Neural progenitor cell (in vitro differentiated cells): Measurements from ENCODE around the gene MAGED2. TPM values are rescaled to one million over a fixed set of nuclear protein-coding genes. Genes with fewer than 3 reads are reported as not detected.
"Not testable (repeated sequence)": the region's sequence is repeated elsewhere in the genome, so short reads cannot be mapped to it uniquely, and the experiment has no call there.

Experiments
- DNase-seq: peaks from one replicate; pipeline ENCODE4 v3.0.0-alpha.2; 2016; ENCODE audit warnings: low spot score
- H2AFZ ChIP-seq: fragments of 200-600 bp; sonication (generic); replicated peaks from 2 replicates; pipeline ENCODE4 v1.6.1; 2016; ENCODE audit warnings: antibody characterized with exemption
- H3F3A ChIP-seq: fragments of 200-600 bp; sonication (generic); 2 replicates; pipeline ENCODE4 v1.6.1; 2016; ENCODE audit warnings: antibody characterized with exemption, low read depth
- H3K27ac ChIP-seq: fragments of 200-600 bp; sonication (generic); 2 replicates; pipeline ENCODE4 v1.5.1; 2016; ENCODE audit warnings: mild to moderate bottlenecking
- H3K27me3 ChIP-seq: fragments of 200-600 bp; sonication (generic); 2 replicates; pipeline ENCODE4 v1.6.1; 2016; ENCODE audit warnings: mild to moderate bottlenecking, moderate library complexity
- H3K36me3 ChIP-seq: fragments of 200-600 bp; sonication (generic); 2 replicates; pipeline ENCODE4 v1.5.1; 2016
- H3K4me1 ChIP-seq: fragments of 200-600 bp; sonication (generic); 2 replicates; pipeline ENCODE4 v1.6.1; 2016; ENCODE audit warnings: mixed run types
- H3K4me2 ChIP-seq: fragments of 200-600 bp; sonication (generic); 2 replicates; pipeline ENCODE4 v1.6.1; 2016
- H3K4me3 ChIP-seq: fragments of 200-600 bp; sonication (generic); 2 replicates; pipeline ENCODE4 v1.5.1; 2016
- H3K79me2 ChIP-seq: fragments of 200-600 bp; sonication (generic); 2 replicates; pipeline ENCODE4 v1.6.1; 2016; ENCODE audit warnings: low read depth
- H3K9ac ChIP-seq: fragments of 200-600 bp; sonication (generic); 2 replicates; pipeline ENCODE4 v1.6.1; 2016
- H3K9me3 ChIP-seq: fragments of 200-600 bp; sonication (generic); 2 replicates; pipeline ENCODE4 v1.5.1; 2016; ENCODE audit warnings: low read depth
- H4K20me1 ChIP-seq: fragments of 200-600 bp; sonication (generic); 2 replicates; pipeline ENCODE4 v1.6.1; 2016; ENCODE audit warnings: low read depth
- H3K27ac Mint-ChIP-seq: 3 replicates; pipeline ENCODE4 v1.8.0; 2021; ENCODE audit warnings: mixed read lengths
- H3K27me3 Mint-ChIP-seq: 2 replicates; pipeline ENCODE4 v1.8.0; 2022; ENCODE audit warnings: low read depth, mild to moderate bottlenecking, inconsistent platforms, moderate library complexity, mixed read lengths; ENCODE audit not compliant: insufficient read depth
- H3K36me3 Mint-ChIP-seq: 3 replicates; pipeline ENCODE4 v1.8.0; 2021; ENCODE audit warnings: mixed read lengths
- H3K4me1 Mint-ChIP-seq: 3 replicates; pipeline ENCODE4 v1.8.0; 2021; ENCODE audit warnings: mixed read lengths
- H3K4me3 Mint-ChIP-seq: 3 replicates; pipeline ENCODE4 v1.8.0; 2021; ENCODE audit warnings: mild to moderate bottlenecking, moderate library complexity, mixed read lengths
- H3K9me3 Mint-ChIP-seq: 3 replicates; pipeline ENCODE4 v1.8.0; 2020; ENCODE audit warnings: mixed read lengths
- EZH2 ChIP-seq: fragments of 200-600 bp; sonication (generic); IDR thresholded peaks from 2 replicates; pipeline ENCODE4 v1.6.1; 2017; ENCODE audit warnings: antibody characterized with exemption, mild to moderate bottlenecking, moderate library complexity
- EZH2phosphoT487 ChIP-seq: fragments of 200-600 bp; sonication (generic); IDR thresholded peaks from 2 replicates; pipeline ENCODE4 v1.6.1; 2017; ENCODE audit warnings: antibody characterized with exemption
- small RNA-seq: library from RNA; depleted of rRNA; stranded (forward); fragments of <200 nt; gene quantifications from one replicate; pipeline ENCODE3, GENCODE V24; 2015
- total RNA-seq: library from RNA; depleted of rRNA; stranded (reverse); fragments of >200 nt; gene quantifications from 2 replicates; pipeline ENCODE4 v1.2.3, GENCODE V29; 2015; ENCODE audit warnings: low replicate concordance
- TF ChIP-seq, protein P1 (sequence below): fragments of 200-600 bp; sonication (generic); IDR thresholded peaks from 2 replicates; pipeline ENCODE4 v1.5.1; 2017; ENCODE audit warnings: antibody characterized with exemption, mild to moderate bottlenecking

Gene MAGED2
- total RNA-seq, 1 donor from 2014 or later: 255 TPM

DNA sequence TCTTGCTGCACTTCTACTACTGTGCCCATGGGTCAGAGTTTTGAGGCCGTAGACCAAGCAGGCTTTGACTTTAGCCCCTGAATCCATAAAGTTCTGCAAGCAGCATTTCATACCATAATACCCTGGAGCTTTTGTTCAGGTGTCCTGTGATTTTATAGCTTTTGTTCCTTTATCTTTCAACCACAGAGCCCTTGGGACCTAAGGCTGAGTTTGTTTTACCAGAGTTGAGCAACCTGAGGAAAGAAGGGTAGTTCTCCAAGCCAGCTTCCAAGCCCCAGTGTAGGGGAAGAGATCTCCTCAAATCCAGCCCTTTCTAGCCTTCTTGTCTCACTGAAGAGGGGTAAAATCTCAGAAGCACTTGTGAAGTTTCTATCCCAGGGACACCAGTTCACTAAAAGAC is 35.1 kb downstream of the MAGED2 start:
- peaks cover 15% of the 10 kb centered on the region for H3K4me1 Mint-ChIP-seq
- H4K20me1 ChIP-seq: no peaks in the 10 kb centered on the region
- no peak overlapping the region for H3K4me3 ChIP-seq
- H3K9me3 ChIP-seq: no peaks in the 10 kb centered on the region
- no peak overlapping the region for H3K9ac ChIP-seq
- H3K79me2 ChIP-seq: no peaks in the 10 kb centered on the region
- no peak overlapping the region for H3K27ac ChIP-seq
- no peaks in the 10 kb centered on the region for H3K36me3 Mint-ChIP-seq
- H3K27me3 ChIP-seq: no peaks in the 10 kb centered on the region
- H3K9me3 Mint-ChIP-seq: no peaks in the 10 kb centered on the region
- H3K27me3 Mint-ChIP-seq: no peaks in the 10 kb centered on the region
- DNase-seq: no peak
- TF ChIP-seq EZH2phosphoT487: no peak
- H3K4me2 ChIP-seq: no peak overlapping the region
- no peak overlapping the region for H3K27ac Mint-ChIP-seq
- H3K36me3 ChIP-seq: no peaks in the 10 kb centered on the region
- H3F3A ChIP-seq: peaks cover 5% of the 10 kb centered on the region
- peaks cover 11% of the 10 kb centered on the region for H3K4me1 ChIP-seq
- no peak overlapping the region for H3K4me3 Mint-ChIP-seq
- H2AFZ ChIP-seq: no peak overlapping the region

DNA sequence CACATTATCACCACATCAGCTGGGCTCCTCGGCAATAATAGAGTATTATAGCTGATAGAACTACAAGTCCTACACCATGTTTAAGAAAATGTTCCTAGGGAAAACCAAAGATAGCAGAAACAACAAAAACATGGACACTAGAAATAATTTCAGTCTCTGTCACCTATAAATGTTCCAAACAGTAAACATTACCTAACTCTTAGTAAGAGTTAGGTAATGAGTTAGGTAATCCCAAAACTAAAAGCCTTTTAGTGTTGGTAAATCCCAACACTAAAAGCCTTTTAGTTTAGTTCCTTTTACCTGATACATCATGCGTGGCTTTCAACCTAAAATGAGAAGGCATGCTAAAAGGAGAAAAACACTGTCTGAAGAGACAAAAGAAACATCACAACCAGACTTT is 35.5 kb downstream of the MAGED2 start:
- H3K79me2 ChIP-seq: no peaks in the 10 kb centered on the region
- H3K4me2 ChIP-seq: no peak overlapping the region
- H3K4me3 ChIP-seq: no peak overlapping the region
- no peak for DNase-seq
- no peak overlapping the region for H2AFZ ChIP-seq
- H3K9me3 Mint-ChIP-seq: peaks cover 3% of the 10 kb centered on the region
- H3K27ac Mint-ChIP-seq: no peak overlapping the region
- peaks cover 11% of the 10 kb centered on the region for H3K4me1 ChIP-seq
- no peak overlapping the region for H3K27ac ChIP-seq
- H3K27me3 ChIP-seq: no peaks in the 10 kb centered on the region
- no peaks in the 10 kb centered on the region for H4K20me1 ChIP-seq
- H3K4me3 Mint-ChIP-seq: no peak overlapping the region
- H3K36me3 Mint-ChIP-seq: no peaks in the 10 kb centered on the region
- TF ChIP-seq, protein P1, sequence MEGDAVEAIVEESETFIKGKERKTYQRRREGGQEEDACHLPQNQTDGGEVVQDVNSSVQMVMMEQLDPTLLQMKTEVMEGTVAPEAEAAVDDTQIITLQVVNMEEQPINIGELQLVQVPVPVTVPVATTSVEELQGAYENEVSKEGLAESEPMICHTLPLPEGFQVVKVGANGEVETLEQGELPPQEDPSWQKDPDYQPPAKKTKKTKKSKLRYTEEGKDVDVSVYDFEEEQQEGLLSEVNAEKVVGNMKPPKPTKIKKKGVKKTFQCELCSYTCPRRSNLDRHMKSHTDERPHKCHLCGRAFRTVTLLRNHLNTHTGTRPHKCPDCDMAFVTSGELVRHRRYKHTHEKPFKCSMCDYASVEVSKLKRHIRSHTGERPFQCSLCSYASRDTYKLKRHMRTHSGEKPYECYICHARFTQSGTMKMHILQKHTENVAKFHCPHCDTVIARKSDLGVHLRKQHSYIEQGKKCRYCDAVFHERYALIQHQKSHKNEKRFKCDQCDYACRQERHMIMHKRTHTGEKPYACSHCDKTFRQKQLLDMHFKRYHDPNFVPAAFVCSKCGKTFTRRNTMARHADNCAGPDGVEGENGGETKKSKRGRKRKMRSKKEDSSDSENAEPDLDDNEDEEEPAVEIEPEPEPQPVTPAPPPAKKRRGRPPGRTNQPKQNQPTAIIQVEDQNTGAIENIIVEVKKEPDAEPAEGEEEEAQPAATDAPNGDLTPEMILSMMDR: no peak
- TF ChIP-seq EZH2 (no peak), EZH2phosphoT487 (no peak)
- H3F3A ChIP-seq: peaks cover 5% of the 10 kb centered on the region
- H3K4me1 Mint-ChIP-seq: peaks cover 15% of the 10 kb centered on the region
- no peak overlapping the region for H3K9ac ChIP-seq
- no peaks in the 10 kb centered on the region for H3K9me3 ChIP-seq
- no peaks in the 10 kb centered on the region for H3K27me3 Mint-ChIP-seq
- no peaks in the 10 kb centered on the region for H3K36me3 ChIP-seq

GRCh38 chrX:54847700-54848099 is 40.2 kb downstream of the MAGED2 start:
- not testable (repeated sequence) for H3F3A ChIP-seq, H3K9me3 ChIP-seq, H3K27me3 ChIP-seq, H3K4me3 Mint-ChIP-seq, H3K9ac ChIP-seq, H3K79me2 ChIP-seq, H2AFZ ChIP-seq, H3K27me3 Mint-ChIP-seq, H3K27ac ChIP-seq, H3K36me3 Mint-ChIP-seq, H3K4me1 Mint-ChIP-seq, DNase-seq, H3K36me3 ChIP-seq, H3K27ac Mint-ChIP-seq, H4K20me1 ChIP-seq, H3K4me3 ChIP-seq, H3K4me2 ChIP-seq, H3K9me3 Mint-ChIP-seq, H3K4me1 ChIP-seq

DNA sequence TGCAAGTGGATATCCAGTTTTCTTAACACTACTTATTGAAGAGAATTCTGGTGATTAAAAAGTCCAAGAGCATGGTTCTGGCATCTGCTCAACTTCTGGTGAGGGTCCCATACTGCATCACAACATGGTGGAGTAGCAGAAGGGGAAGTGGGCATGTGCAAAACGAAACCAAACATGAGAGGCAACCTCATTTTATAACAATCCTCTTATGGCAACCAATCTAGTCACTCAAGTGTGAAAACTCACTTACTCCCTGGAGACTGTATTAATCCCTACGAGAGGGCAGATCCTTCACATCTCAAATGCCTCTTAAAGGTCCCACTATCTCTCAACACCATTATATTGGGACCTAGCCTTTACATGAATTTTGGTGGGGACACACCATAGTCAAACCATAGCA is 57.7 kb downstream of the MAGED2 start:
- DNase-seq: no peak
- H3K27me3 ChIP-seq: no peaks in the 10 kb centered on the region
- H3K27me3 Mint-ChIP-seq: no peaks in the 10 kb centered on the region
- H3K4me3 ChIP-seq: no peak overlapping the region
- H2AFZ ChIP-seq: no peak overlapping the region
- no peaks in the 10 kb centered on the region for H3K36me3 Mint-ChIP-seq
- no peaks in the 10 kb centered on the region for H4K20me1 ChIP-seq
- no peaks in the 10 kb centered on the region for H3K4me1 Mint-ChIP-seq
- no peaks in the 10 kb centered on the region for H3K4me1 ChIP-seq
- no peaks in the 10 kb centered on the region for H3K79me2 ChIP-seq
- TF ChIP-seq EZH2 (no peak), EZH2phosphoT487 (no peak)
- TF ChIP-seq, protein P1: no peak
- H3F3A ChIP-seq: no peaks in the 10 kb centered on the region
- no peaks in the 10 kb centered on the region for H3K36me3 ChIP-seq
- H3K27ac Mint-ChIP-seq: no peak overlapping the region
- H3K9ac ChIP-seq: no peak overlapping the region
- peaks cover 9% of the 10 kb centered on the region for H3K9me3 ChIP-seq
- no peak overlapping the region for H3K4me3 Mint-ChIP-seq
- H3K9me3 Mint-ChIP-seq: peaks cover 13% of the 10 kb centered on the region
- H3K4me2 ChIP-seq: no peak overlapping the region
- H3K27ac ChIP-seq: no peak overlapping the region

Small RNAs within 50 kb of the gene (small RNA-seq; reads per million reads assigned to genes)
- gene AL049732.1 (not detected), gene SNORA11 (10.4 reads per million, percentile 95 among the genes with 10 or more reads in this experiment)

Other genes starting within 250 kb of the MAGED2 start
- 0.03 TPM in 1 of 2 replicates, not detected in the other for gene ITIH6, start 9.5 kb upstream of the MAGED2 start, total RNA-seq
- 106 and 120 TPM in 2 replicates for gene TRO, start 113.1 kb downstream of the MAGED2 start, total RNA-seq
- 0.17 and 0.74 TPM in 2 replicates for gene PFKFB1, start 186.4 kb downstream of the MAGED2 start, total RNA-seq
- gene APEX2, start 192.6 kb downstream of the MAGED2 start, total RNA-seq: 9.1 and 16.0 TPM in 2 replicates
- 0.31 TPM in 1 of 2 replicates, not detected in the other for gene ALAS2, start 223.2 kb downstream of the MAGED2 start, total RNA-seq